Liver (tissue), 3 donors: ENCODE results near the gene RAB3GAP2.

Experiments
- EGR1 ChIP-seq, 2 donors: IDR thresholded peaks; 2 replicates each; pipeline ENCODE4 v1.6.1; 2016 to 2018; ENCODE audit warnings: antibody characterized with exemption in 2 of 2, low read depth in 2 of 2
- GABPA ChIP-seq, 2 donors: IDR thresholded peaks in 1 of 2; conservative IDR thresholded peaks in 1 of 2; 2 replicates each; pipeline ENCODE4 v1.6.1; 2016; ENCODE audit warnings: antibody characterized with exemption in 2 of 2, mild to moderate bottlenecking in 1 of 2, moderate library complexity in 1 of 2
- JUND ChIP-seq, 2 donors: IDR thresholded peaks; 2 replicates each; pipeline ENCODE4 v1.6.1; 2016; ENCODE audit warnings: antibody characterized with exemption in 2 of 2
- NR2F2 ChIP-seq: IDR thresholded peaks from 2 replicates; pipeline ENCODE4 v1.6.1; 2016; ENCODE audit warnings: antibody characterized with exemption
- RAD21 ChIP-seq, 2 donors: IDR thresholded peaks; 2 replicates each; pipeline ENCODE4 v1.6.1; 2016; ENCODE audit warnings: antibody characterized with exemption in 2 of 2, mild to moderate bottlenecking in 2 of 2
- RXRA ChIP-seq, 2 donors: IDR thresholded peaks; 2 replicates each; pipeline ENCODE4 v1.6.1; 2017 to 2018; ENCODE audit warnings: antibody characterized with exemption in 2 of 2, mild to moderate bottlenecking in 1 of 2
- SP1 ChIP-seq: IDR thresholded peaks from 2 replicates; pipeline ENCODE4 v1.6.1; 2018; ENCODE audit warnings: antibody characterized with exemption, mild to moderate bottlenecking
- TAF1 ChIP-seq: conservative IDR thresholded peaks from 2 replicates; pipeline ENCODE4 v1.6.1; 2016; ENCODE audit warnings: antibody characterized with exemption, mild to moderate bottlenecking
- YY1 ChIP-seq: IDR thresholded peaks from 2 replicates; pipeline ENCODE4 v1.6.1; 2016; ENCODE audit warnings: antibody characterized with exemption, mild to moderate bottlenecking
- TF ChIP-seq, protein P1 (sequence below): fragments of 150-350 bp; IDR thresholded peaks from 2 replicates; pipeline ENCODE4 v1.5.1; 2017; ENCODE audit warnings: improper control_type of control experiment, low read depth, low read length; ENCODE audit not compliant: missing input control
- TF ChIP-seq, protein P2 (sequence below): IDR thresholded peaks from 2 replicates; pipeline ENCODE4 v1.6.1; 2016; ENCODE audit warnings: antibody characterized with exemption, mild to moderate bottlenecking
- TF ChIP-seq, protein P3 (sequence below): IDR thresholded peaks from 2 replicates; pipeline ENCODE4 v1.6.1; 2016; ENCODE audit warnings: antibody characterized with exemption
- TF ChIP-seq, protein P4 (sequence below): IDR thresholded peaks from 2 replicates; pipeline ENCODE4 v1.6.1; 2016; ENCODE audit warnings: antibody characterized with exemption
- TF ChIP-seq, protein P5 (sequence below): IDR thresholded peaks from 2 replicates; pipeline ENCODE4 v1.6.1; 2016; ENCODE audit warnings: antibody characterized with exemption
- donor health status: healthy.
- donor health status: healthy.

DNA sequence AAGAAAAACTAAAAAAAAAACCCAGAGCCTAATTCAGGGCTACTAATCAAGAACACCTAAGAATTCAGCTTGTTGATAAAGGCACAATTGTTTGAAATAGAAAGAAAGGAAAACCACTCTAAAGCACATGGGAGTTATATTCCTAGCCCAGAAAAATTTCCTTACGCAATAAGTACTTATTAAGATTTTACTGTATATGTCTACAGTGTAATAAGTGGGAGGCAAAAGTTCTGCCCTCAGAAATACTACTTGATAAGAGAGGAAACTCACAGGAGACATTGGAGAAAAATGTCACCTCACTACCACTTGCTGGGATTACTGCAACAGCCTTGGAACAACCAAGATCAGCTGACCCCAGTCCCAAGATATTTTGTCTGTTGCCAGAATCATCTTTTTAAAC is 112.2 kb downstream of the RAB3GAP2 start:
- TF ChIP-seq, protein P1, sequence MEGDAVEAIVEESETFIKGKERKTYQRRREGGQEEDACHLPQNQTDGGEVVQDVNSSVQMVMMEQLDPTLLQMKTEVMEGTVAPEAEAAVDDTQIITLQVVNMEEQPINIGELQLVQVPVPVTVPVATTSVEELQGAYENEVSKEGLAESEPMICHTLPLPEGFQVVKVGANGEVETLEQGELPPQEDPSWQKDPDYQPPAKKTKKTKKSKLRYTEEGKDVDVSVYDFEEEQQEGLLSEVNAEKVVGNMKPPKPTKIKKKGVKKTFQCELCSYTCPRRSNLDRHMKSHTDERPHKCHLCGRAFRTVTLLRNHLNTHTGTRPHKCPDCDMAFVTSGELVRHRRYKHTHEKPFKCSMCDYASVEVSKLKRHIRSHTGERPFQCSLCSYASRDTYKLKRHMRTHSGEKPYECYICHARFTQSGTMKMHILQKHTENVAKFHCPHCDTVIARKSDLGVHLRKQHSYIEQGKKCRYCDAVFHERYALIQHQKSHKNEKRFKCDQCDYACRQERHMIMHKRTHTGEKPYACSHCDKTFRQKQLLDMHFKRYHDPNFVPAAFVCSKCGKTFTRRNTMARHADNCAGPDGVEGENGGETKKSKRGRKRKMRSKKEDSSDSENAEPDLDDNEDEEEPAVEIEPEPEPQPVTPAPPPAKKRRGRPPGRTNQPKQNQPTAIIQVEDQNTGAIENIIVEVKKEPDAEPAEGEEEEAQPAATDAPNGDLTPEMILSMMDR: no peak
- TF ChIP-seq GABPA (IDR thresholded peaks at IDR 0.05 in 1 of 2, conservative IDR thresholded peaks at IDR 0.05 in 1 of 2) (no peak), YY1 (no peak), RXRA (IDR thresholded peaks at IDR 0.05) (no peak), JUND (IDR thresholded peaks at IDR 0.05) (no peak), NR2F2 (no peak), RAD21 (IDR thresholded peaks at IDR 0.05) (no peak), EGR1 (IDR thresholded peaks at IDR 0.05; ENCODE audit: low read depth in 2 of 2) (no peak), TAF1 (no peak), SP1 (no peak)
- TF ChIP-seq, protein P2, sequence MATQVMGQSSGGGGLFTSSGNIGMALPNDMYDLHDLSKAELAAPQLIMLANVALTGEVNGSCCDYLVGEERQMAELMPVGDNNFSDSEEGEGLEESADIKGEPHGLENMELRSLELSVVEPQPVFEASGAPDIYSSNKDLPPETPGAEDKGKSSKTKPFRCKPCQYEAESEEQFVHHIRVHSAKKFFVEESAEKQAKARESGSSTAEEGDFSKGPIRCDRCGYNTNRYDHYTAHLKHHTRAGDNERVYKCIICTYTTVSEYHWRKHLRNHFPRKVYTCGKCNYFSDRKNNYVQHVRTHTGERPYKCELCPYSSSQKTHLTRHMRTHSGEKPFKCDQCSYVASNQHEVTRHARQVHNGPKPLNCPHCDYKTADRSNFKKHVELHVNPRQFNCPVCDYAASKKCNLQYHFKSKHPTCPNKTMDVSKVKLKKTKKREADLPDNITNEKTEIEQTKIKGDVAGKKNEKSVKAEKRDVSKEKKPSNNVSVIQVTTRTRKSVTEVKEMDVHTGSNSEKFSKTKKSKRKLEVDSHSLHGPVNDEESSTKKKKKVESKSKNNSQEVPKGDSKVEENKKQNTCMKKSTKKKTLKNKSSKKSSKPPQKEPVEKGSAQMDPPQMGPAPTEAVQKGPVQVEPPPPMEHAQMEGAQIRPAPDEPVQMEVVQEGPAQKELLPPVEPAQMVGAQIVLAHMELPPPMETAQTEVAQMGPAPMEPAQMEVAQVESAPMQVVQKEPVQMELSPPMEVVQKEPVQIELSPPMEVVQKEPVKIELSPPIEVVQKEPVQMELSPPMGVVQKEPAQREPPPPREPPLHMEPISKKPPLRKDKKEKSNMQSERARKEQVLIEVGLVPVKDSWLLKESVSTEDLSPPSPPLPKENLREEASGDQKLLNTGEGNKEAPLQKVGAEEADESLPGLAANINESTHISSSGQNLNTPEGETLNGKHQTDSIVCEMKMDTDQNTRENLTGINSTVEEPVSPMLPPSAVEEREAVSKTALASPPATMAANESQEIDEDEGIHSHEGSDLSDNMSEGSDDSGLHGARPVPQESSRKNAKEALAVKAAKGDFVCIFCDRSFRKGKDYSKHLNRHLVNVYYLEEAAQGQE: no peak
- TF ChIP-seq, protein P3, sequence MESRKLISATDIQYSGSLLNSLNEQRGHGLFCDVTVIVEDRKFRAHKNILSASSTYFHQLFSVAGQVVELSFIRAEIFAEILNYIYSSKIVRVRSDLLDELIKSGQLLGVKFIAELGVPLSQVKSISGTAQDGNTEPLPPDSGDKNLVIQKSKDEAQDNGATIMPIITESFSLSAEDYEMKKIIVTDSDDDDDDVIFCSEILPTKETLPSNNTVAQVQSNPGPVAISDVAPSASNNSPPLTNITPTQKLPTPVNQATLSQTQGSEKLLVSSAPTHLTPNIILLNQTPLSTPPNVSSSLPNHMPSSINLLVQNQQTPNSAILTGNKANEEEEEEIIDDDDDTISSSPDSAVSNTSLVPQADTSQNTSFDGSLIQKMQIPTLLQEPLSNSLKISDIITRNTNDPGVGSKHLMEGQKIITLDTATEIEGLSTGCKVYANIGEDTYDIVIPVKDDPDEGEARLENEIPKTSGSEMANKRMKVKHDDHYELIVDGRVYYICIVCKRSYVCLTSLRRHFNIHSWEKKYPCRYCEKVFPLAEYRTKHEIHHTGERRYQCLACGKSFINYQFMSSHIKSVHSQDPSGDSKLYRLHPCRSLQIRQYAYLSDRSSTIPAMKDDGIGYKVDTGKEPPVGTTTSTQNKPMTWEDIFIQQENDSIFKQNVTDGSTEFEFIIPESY: no peak
- TF ChIP-seq, protein P4, sequence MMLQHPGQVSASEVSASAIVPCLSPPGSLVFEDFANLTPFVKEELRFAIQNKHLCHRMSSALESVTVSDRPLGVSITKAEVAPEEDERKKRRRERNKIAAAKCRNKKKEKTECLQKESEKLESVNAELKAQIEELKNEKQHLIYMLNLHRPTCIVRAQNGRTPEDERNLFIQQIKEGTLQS: no peak
- TF ChIP-seq, protein P5, sequence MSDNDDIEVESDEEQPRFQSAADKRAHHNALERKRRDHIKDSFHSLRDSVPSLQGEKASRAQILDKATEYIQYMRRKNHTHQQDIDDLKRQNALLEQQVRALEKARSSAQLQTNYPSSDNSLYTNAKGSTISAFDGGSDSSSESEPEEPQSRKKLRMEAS: no peak
